ENCODE measurements around the gene ZNF17.

DNA sequence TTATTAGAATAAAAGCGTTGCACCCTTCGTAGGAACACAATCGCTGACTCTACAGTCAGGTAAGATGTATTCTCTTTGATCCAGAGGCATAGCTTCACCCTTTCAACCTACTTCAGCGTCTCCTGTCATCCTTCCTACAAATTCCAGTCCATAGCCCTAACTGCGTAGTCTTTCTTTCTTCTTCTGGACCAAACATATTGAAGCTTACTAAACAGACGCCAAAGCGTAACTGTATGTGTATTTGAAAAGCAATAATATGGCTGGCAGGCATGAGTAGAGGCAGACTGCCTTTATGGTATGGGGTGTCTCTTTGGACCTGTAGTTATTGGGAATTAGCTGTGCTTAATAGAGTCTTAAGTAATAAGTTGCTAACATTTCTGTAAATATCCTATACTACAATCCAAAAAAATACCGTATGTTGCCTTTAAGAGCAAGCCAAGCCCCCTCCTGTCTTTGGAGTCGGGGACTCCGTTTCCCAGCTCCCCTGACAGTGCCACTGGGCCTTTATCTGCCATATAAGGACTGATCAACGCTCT lies 21.7 kb upstream of the ZNF17 start:
- TF ChIP-seq GATA2 (IDR thresholded peaks at IDR 0.05; ENCODE audit: low read depth, low read length) = no peak
- TF ChIP-seq GATA3 (IDR thresholded peaks at IDR 0.05; ENCODE audit: low read depth, low read length) = no peak

Data from SH-SY5Y (cell line).